Measurements from ENCODE around the gene ERFE.

DNA sequence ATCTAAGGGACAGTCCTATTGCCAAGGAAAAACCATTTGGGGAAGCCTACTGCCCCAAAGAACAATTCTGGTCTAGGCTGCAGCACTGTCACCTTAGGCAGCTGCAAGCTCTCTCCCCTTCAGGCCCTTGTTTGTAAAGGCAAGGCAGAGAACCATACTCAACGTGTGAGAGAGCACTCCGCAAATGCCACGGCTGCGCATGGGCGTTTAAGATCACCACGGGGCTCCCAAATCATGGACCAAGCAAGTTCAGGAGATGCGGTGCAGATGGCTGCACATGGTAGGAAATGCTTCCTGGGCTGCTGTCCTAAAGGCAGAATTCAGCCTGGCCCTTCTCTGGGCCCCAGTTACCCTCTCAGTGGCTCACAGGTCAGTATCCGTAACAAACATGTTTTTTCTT is 15.5 kb downstream of the ERFE start:
- TF ChIP-seq MYC (IDR thresholded peaks at IDR 0.05; ENCODE audit: low read depth, low read length) = no peak
- TF ChIP-seq CTCF (IDR thresholded peaks at IDR 0.05; ENCODE audit: extremely low read depth in 1 of 2, insufficient read depth in 1 of 2, low read depth in 1 of 2, low read length in 2 of 2) = no peak
- TF ChIP-seq POLR2AphosphoS5 (IDR thresholded peaks at IDR 0.05; ENCODE audit: insufficient read depth, low read depth, low read length) = no peak
- no peak for TF ChIP-seq POLR2A (IDR thresholded peaks at IDR 0.05; ENCODE audit: low read depth, low read length)
- no peak for TF ChIP-seq EZH2 (IDR thresholded peaks at IDR 0.05; ENCODE audit: borderline replicate concordance, low read depth, low read length, severe bottlenecking)
- no peak for TF ChIP-seq FOS (IDR thresholded peaks at IDR 0.05; ENCODE audit: borderline replicate concordance, insufficient read depth, low read length)
- TF ChIP-seq MAX (IDR thresholded peaks at IDR 0.05; ENCODE audit: insufficient read depth, insufficient read length) = no peak

Measured in endothelial cell of umbilical vein (primary cell).